HCT116 (cell line): ENCODE measurements around the gene PDILT. TPM values are rescaled to one million over a fixed set of nuclear protein-coding genes. Genes with fewer than 3 reads are reported as not detected.

ENCODE experiments used
- ATAC-seq: fragments of 200-7000 bp; cut with Tn5 transposase; 2 replicates; pipeline ENCODE4 v1.9.1; 2020; ENCODE audit warnings: mild to moderate bottlenecking, moderate library complexity
- BruUV-seq: library from RNA; stranded (reverse); fragments of 400-500 nt; replicated peaks from 2 replicates; lab custom pipeline; 2021; lab: Mats Ljungman, UMichigan
- CTCF ChIA-PET: fragments of 300-600 bp; sonication (Branson Sonifier 250); formaldehyde crosslinking; loops from one replicate; lab custom pipeline; 2021; ENCODE audit warnings: antibody characterized with exemption; lab: Charles Lee
- POLR2A ChIA-PET: fragments of 300-600, 350-600 bp; sonication (Branson Sonifier 250); formaldehyde crosslinking; loops from one replicate; lab custom pipeline; 2021; ENCODE audit warnings: antibody characterized with exemption; lab: Charles Lee
- RAD21 ChIA-PET, 2 experiments: fragments of 300-600 bp; sonication (Branson Sonifier 250); formaldehyde crosslinking; loops; one replicate each; lab custom pipeline; 2023; ENCODE audit warnings: low total read pairs in 2 of 2; ENCODE audit not compliant: uncharacterized antibody in 2 of 2, unreplicated experiment in 2 of 2, low non-redundant PET in 1 of 2; lab: Charles Lee
- DNase-seq: peaks from one replicate; pipeline ENCODE4 v3.0.0-alpha.2; 2010; ENCODE audit warnings: low read depth, low spot score
- H2AFZ ChIP-seq: fragments of 200-600 bp; shearing (Covaris generic), sonication (generic); 2 replicates; pipeline ENCODE4 v1.6.1; 2017; ENCODE audit warnings: low read depth, mixed run types, mixed read lengths, antibody characterized with exemption, low read length; ENCODE audit not compliant: poor library complexity, severe bottlenecking
- H3K27ac ChIP-seq: 2 replicates; pipeline ENCODE4 v1.5.1; 2012; ENCODE audit warnings: low read depth, low read length
- H3K27me3 ChIP-seq: fragments of 200-600 bp; sonication (generic); 2 replicates; pipeline ENCODE4 v1.6.1; 2016; ENCODE audit warnings: mixed run types, low read length, mixed read lengths; ENCODE audit not compliant: insufficient read depth
- H3K36me3 ChIP-seq, 2 experiments: fragments of 200-500 bp in 1 of 2; fragments of 200-600 bp in 1 of 2; sonication (Bioruptor generic) in 1 of 2; sonication (generic) in 1 of 2; 2 replicates each; pipeline versions ENCODE4 v1.5.1 to v1.6.1; 2014 to 2016; ENCODE audit warnings: low read length in 2 of 2, inconsistent platforms in 1 of 2, mixed read lengths in 1 of 2, mixed run types in 1 of 2; ENCODE audit not compliant: insufficient read depth in 2 of 2, control insufficient read depth in 1 of 2
- H3K4me1 ChIP-seq, 2 experiments: fragments of 200-600 bp in 1 of 2; sonication (generic) in 1 of 2; 2 replicates each; pipeline versions ENCODE4 v1.5.1 to v1.6.1; 2012 to 2017; ENCODE audit warnings: low read length in 2 of 2, inconsistent platforms in 1 of 2, mild to moderate bottlenecking in 1 of 2, mixed read lengths in 1 of 2, mixed run types in 1 of 2, moderate library complexity in 1 of 2; ENCODE audit not compliant: insufficient read depth in 2 of 2, control insufficient read depth in 1 of 2
- H3K4me2 ChIP-seq: fragments of 200-600 bp; sonication (generic); 2 replicates; pipeline ENCODE4 v1.6.1; 2017; ENCODE audit warnings: mixed run types, low read length, mixed read lengths
- H3K4me3 ChIP-seq, 2 experiments: fragments of 200-600 bp in 1 of 2; sonication (generic) in 1 of 2; replicated peaks in 1 of 2; 2 replicates each; pipeline ENCODE4 v1.5.1; 2011 to 2016; ENCODE audit warnings: low read length in 2 of 2, control low read depth in 1 of 2, low read depth in 1 of 2, mild to moderate bottlenecking in 1 of 2, mixed read lengths in 1 of 2, mixed run types in 1 of 2
- H3K79me2 ChIP-seq: fragments of 200-600 bp; sonication (generic); 2 replicates; pipeline ENCODE4 v1.6.1; 2017; ENCODE audit warnings: mild to moderate bottlenecking, mixed run types, low read length, moderate library complexity, mixed read lengths; ENCODE audit not compliant: insufficient read depth
- H3K9ac ChIP-seq: fragments of 200-600 bp; sonication (generic); 2 replicates; pipeline ENCODE4 v1.6.1; 2016; ENCODE audit warnings: low read length, mixed read lengths
- H3K9me2 ChIP-seq: fragments of 200-600 bp; sonication (generic), shearing (Covaris generic); 2 replicates; pipeline ENCODE4 v1.6.1; 2017; ENCODE audit warnings: mixed run types, mild to moderate bottlenecking, moderate library complexity; ENCODE audit not compliant: insufficient read depth
- H3K9me3 ChIP-seq, 2 experiments: fragments of 200-500 bp in 1 of 2; fragments of 200-600 bp in 1 of 2; sonication (Bioruptor generic) in 1 of 2; sonication (generic) in 1 of 2; 2 replicates each; pipeline ENCODE4 v1.6.1; 2014 to 2017; ENCODE audit warnings: low read length in 2 of 2, mixed read lengths in 2 of 2, inconsistent platforms in 1 of 2, low read depth in 1 of 2, mild to moderate bottlenecking in 1 of 2, mixed run types in 1 of 2, moderate library complexity in 1 of 2; ENCODE audit not compliant: control insufficient read depth in 1 of 2, insufficient read depth in 1 of 2
- H4K20me1 ChIP-seq: fragments of 200-600 bp; sonication (generic), shearing (Covaris generic); 2 replicates; pipeline ENCODE4 v1.6.1; 2017; ENCODE audit warnings: mixed run types, mild to moderate bottlenecking, moderate library complexity; ENCODE audit not compliant: insufficient read depth
- CEBPB ChIP-seq: IDR thresholded peaks from 2 replicates; pipeline ENCODE4 v1.6.1; 2012; ENCODE audit warnings: low read depth
- EGR1 ChIP-seq: IDR thresholded peaks from 2 replicates; pipeline ENCODE4 v1.6.1; 2012; ENCODE audit warnings: low read depth
- ELF1 ChIP-seq: IDR thresholded peaks from 2 replicates; pipeline ENCODE4 v1.6.1; 2012; ENCODE audit warnings: low read depth, borderline replicate concordance
- EZH2 ChIP-seq: fragments of 200-600 bp; sonication (generic); IDR thresholded peaks from 2 replicates; pipeline ENCODE4 v1.6.1; 2017; ENCODE audit warnings: antibody characterized with exemption, mixed run types
- EZH2phosphoT487 ChIP-seq: fragments of 200-600 bp; IDR thresholded peaks from 2 replicates; pipeline ENCODE4 v1.6.1; 2018; ENCODE audit warnings: antibody characterized with exemption, borderline replicate concordance
- FOSL1 ChIP-seq: IDR thresholded peaks from 2 replicates; pipeline ENCODE4 v1.6.1; 2012; ENCODE audit warnings: low read depth
- JUND ChIP-seq: IDR thresholded peaks from 2 replicates; pipeline ENCODE4 v1.6.1; 2012
- POLR2A ChIP-seq: IDR thresholded peaks from 2 replicates; pipeline ENCODE4 v1.7.0; 2011; ENCODE audit warnings: borderline replicate concordance; ENCODE audit not compliant: insufficient read depth, insufficient read length; ENCODE audit errors: extremely low read depth
- POLR2AphosphoS5 ChIP-seq: IDR thresholded peaks from 2 replicates; pipeline ENCODE4 v1.6.1; 2011; ENCODE audit warnings: mild to moderate bottlenecking, low read depth, low read length, moderate library complexity
- SIN3A ChIP-seq: IDR thresholded peaks from 2 replicates; pipeline ENCODE4 v1.6.1; 2012; ENCODE audit warnings: low read depth
- SP1 ChIP-seq: IDR thresholded peaks from 2 replicates; pipeline ENCODE4 v1.6.1; 2012; ENCODE audit warnings: low read depth
- SRF ChIP-seq: IDR thresholded peaks from 2 replicates; pipeline ENCODE4 v1.6.1; 2012; ENCODE audit warnings: low read depth
- TCF7L2 ChIP-seq: IDR thresholded peaks from 2 replicates; pipeline ENCODE4 v1.7.0; 2011; ENCODE audit warnings: borderline replicate concordance, inconsistent platforms; ENCODE audit not compliant: insufficient read depth, insufficient read length; ENCODE audit errors: extremely low read depth
- YY1 ChIP-seq: IDR thresholded peaks from 2 replicates; pipeline ENCODE4 v1.6.1; 2011; ENCODE audit warnings: low read length, low read depth, moderate library complexity, mild to moderate bottlenecking; ENCODE audit not compliant: insufficient replicate concordance; ENCODE audit errors: extremely low read depth
- ZFX ChIP-seq: fragments of 450-650 bp; IDR thresholded peaks from 2 replicates; pipeline ENCODE4 v1.6.1; 2017
- intact Hi-C: fragments of 100-400 bp; cut with micrococcal nuclease; formaldehyde crosslinking; loops from 2 replicates; pipeline ENCODE4 v1.10.0; 2022
- total RNA-seq: library from RNA; stranded (reverse); gene quantifications from one replicate; pipeline ENCODE4 v1.2.1, GENCODE V29; 2021; ENCODE audit not compliant: unreplicated experiment
- TF ChIP-seq, protein P1 (sequence below): IDR thresholded peaks from 2 replicates; pipeline ENCODE4 v1.6.1; 2012
- TF ChIP-seq, protein P2 (sequence below): IDR thresholded peaks from 2 replicates; pipeline ENCODE4 v1.6.1; 2012
- TF ChIP-seq, protein P3 (sequence below), 3 experiments: fragments of 200-600 bp in 1 of 3; sonication (generic) in 1 of 3; IDR thresholded peaks in 2 of 3; conservative IDR thresholded peaks in 1 of 3; 2 replicates each; pipeline ENCODE4 v1.5.1; 2012 to 2017; ENCODE audit warnings: low read depth in 2 of 3, low read length in 2 of 3, antibody characterized with exemption in 1 of 3, borderline replicate concordance in 1 of 3, control low read depth in 1 of 3, mild to moderate bottlenecking in 1 of 3, mixed read lengths in 1 of 3, mixed run types in 1 of 3, moderate library complexity in 1 of 3; ENCODE audit not compliant: insufficient read depth in 1 of 3
- TF ChIP-seq, protein P4 (sequence below): IDR thresholded peaks from 2 replicates; pipeline ENCODE4 v1.6.1; 2012; ENCODE audit warnings: low read depth
- TF ChIP-seq, protein P5 (sequence below): IDR thresholded peaks from 2 replicates; pipeline ENCODE4 v1.6.1; 2011; ENCODE audit warnings: mild to moderate bottlenecking, low read length, moderate library complexity; ENCODE audit not compliant: insufficient replicate concordance; ENCODE audit errors: extremely low read depth

The PDILT gene
- total RNA-seq, 1 experiment from 2014 or later, result not detected

GRCh38 chr16:20318006-20318405 lies 86.5 kb downstream of the PDILT start:
- Histone ChIP-seq H3K36me3 (no peaks in the 10 kb centered on the region), H3K4me3 (no peak overlapping the region), H3K9ac (no peak overlapping the region), H4K20me1 (no peaks in the 10 kb centered on the region), H3K4me1 (no peaks in the 10 kb centered on the region), H3K9me3 (no peaks in the 10 kb centered on the region), H3K79me2 (no peaks in the 10 kb centered on the region), H2AFZ (no peak overlapping the region), H3K4me2 (no peak overlapping the region), H3K9me2 (no peaks in the 10 kb centered on the region), H3K27me3 (peaks cover 29% of the 10 kb centered on the region), H3K27ac (no peak overlapping the region)
- CTCF ChIA-PET, result interaction anchor here (1.0 kb wide), 1 partner anchor 411 kb away, joined by 3 read pairs; no protein-coding TSS in a partner anchor
- no TSS peak for BruUV-seq
- ATAC-seq (no peak), DNase-seq (no peak)
- TF ChIP-seq POLR2AphosphoS5 (no peak), SP1 (no peak), POLR2A (no peak), EZH2phosphoT487 (no peak), TCF7L2 (no peak), ELF1 (no peak), SRF (no peak), FOSL1 (no peak), CEBPB (no peak), EGR1 (no peak), JUND (no peak), SIN3A (no peak), EZH2 (no peak), YY1 (no peak), ZFX (no peak)
- TF ChIP-seq, protein P1, sequence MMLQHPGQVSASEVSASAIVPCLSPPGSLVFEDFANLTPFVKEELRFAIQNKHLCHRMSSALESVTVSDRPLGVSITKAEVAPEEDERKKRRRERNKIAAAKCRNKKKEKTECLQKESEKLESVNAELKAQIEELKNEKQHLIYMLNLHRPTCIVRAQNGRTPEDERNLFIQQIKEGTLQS, result no peak
- TF ChIP-seq, protein P2, sequence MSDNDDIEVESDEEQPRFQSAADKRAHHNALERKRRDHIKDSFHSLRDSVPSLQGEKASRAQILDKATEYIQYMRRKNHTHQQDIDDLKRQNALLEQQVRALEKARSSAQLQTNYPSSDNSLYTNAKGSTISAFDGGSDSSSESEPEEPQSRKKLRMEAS, result no peak
- TF ChIP-seq, protein P3, sequence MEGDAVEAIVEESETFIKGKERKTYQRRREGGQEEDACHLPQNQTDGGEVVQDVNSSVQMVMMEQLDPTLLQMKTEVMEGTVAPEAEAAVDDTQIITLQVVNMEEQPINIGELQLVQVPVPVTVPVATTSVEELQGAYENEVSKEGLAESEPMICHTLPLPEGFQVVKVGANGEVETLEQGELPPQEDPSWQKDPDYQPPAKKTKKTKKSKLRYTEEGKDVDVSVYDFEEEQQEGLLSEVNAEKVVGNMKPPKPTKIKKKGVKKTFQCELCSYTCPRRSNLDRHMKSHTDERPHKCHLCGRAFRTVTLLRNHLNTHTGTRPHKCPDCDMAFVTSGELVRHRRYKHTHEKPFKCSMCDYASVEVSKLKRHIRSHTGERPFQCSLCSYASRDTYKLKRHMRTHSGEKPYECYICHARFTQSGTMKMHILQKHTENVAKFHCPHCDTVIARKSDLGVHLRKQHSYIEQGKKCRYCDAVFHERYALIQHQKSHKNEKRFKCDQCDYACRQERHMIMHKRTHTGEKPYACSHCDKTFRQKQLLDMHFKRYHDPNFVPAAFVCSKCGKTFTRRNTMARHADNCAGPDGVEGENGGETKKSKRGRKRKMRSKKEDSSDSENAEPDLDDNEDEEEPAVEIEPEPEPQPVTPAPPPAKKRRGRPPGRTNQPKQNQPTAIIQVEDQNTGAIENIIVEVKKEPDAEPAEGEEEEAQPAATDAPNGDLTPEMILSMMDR (IDR thresholded peaks at IDR 0.05 in 2 of 3, conservative IDR thresholded peaks at IDR 0.05 in 1 of 3; ENCODE audit: borderline replicate concordance in 1 of 3, insufficient read depth in 1 of 3, low read depth in 2 of 3, low read length in 2 of 3), result no peak
- TF ChIP-seq, protein P4, sequence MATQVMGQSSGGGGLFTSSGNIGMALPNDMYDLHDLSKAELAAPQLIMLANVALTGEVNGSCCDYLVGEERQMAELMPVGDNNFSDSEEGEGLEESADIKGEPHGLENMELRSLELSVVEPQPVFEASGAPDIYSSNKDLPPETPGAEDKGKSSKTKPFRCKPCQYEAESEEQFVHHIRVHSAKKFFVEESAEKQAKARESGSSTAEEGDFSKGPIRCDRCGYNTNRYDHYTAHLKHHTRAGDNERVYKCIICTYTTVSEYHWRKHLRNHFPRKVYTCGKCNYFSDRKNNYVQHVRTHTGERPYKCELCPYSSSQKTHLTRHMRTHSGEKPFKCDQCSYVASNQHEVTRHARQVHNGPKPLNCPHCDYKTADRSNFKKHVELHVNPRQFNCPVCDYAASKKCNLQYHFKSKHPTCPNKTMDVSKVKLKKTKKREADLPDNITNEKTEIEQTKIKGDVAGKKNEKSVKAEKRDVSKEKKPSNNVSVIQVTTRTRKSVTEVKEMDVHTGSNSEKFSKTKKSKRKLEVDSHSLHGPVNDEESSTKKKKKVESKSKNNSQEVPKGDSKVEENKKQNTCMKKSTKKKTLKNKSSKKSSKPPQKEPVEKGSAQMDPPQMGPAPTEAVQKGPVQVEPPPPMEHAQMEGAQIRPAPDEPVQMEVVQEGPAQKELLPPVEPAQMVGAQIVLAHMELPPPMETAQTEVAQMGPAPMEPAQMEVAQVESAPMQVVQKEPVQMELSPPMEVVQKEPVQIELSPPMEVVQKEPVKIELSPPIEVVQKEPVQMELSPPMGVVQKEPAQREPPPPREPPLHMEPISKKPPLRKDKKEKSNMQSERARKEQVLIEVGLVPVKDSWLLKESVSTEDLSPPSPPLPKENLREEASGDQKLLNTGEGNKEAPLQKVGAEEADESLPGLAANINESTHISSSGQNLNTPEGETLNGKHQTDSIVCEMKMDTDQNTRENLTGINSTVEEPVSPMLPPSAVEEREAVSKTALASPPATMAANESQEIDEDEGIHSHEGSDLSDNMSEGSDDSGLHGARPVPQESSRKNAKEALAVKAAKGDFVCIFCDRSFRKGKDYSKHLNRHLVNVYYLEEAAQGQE, result no peak
- TF ChIP-seq, protein P5, sequence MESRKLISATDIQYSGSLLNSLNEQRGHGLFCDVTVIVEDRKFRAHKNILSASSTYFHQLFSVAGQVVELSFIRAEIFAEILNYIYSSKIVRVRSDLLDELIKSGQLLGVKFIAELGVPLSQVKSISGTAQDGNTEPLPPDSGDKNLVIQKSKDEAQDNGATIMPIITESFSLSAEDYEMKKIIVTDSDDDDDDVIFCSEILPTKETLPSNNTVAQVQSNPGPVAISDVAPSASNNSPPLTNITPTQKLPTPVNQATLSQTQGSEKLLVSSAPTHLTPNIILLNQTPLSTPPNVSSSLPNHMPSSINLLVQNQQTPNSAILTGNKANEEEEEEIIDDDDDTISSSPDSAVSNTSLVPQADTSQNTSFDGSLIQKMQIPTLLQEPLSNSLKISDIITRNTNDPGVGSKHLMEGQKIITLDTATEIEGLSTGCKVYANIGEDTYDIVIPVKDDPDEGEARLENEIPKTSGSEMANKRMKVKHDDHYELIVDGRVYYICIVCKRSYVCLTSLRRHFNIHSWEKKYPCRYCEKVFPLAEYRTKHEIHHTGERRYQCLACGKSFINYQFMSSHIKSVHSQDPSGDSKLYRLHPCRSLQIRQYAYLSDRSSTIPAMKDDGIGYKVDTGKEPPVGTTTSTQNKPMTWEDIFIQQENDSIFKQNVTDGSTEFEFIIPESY, result no peak
- RAD21 ChIA-PET, result no interaction called here
- POLR2A ChIA-PET, result no interaction called here
- intact Hi-C loops, result no loop called here
